H1 (cell line): Measurements from ENCODE around the gene NUSAP1. TPM values are rescaled to one million over a fixed set of nuclear protein-coding genes. Genes with fewer than 3 reads are reported as not detected.

Experiments
- CTCF ChIA-PET: fragments of 300-600 bp; sonication (Branson Sonifier 250); formaldehyde crosslinking; loops from one replicate; lab custom pipeline; 2021; ENCODE audit not compliant: partially characterized antibody; lab: Charles Lee
- POLR2A ChIA-PET: fragments of 300-600 bp; sonication (Branson Sonifier 250); formaldehyde crosslinking; loops from one replicate; lab custom pipeline; 2021; ENCODE audit warnings: inconsistent platforms; ENCODE audit not compliant: partially characterized antibody; lab: Charles Lee
- DNase-seq, 2 experiments: peaks; one replicate each; pipeline versions ENCODE4 v3.0.0 to v3.0.0-alpha.2; 2010 to 2022; ENCODE audit warnings: low spot score in 2 of 2, low read depth in 1 of 2, mixed read lengths in 1 of 2
- FAIRE-seq: peaks from 2 replicates; lab custom pipeline; 2011; peaks lifted over from hg19 to GRCh38; lab: Jason Lieb, UNC
- H2AFZ ChIP-seq: 2 replicates; pipeline ENCODE4 v1.8.1; 2012; ENCODE audit warnings: low read length, inconsistent platforms
- H2AK5ac ChIP-seq: 2 replicates; pipeline ENCODE4 v1.6.1; 2013; ENCODE audit warnings: low read depth, low read length
- H2BK120ac ChIP-seq: replicated peaks from 2 replicates; pipeline ENCODE3; 2013; ENCODE audit warnings: low read depth, low read length, inconsistent platforms
- H2BK12ac ChIP-seq: 2 replicates; pipeline ENCODE4 v1.6.1; 2013; ENCODE audit warnings: low read depth, low read length
- H2BK15ac ChIP-seq: 2 replicates; pipeline ENCODE4 v1.6.1; 2013; ENCODE audit warnings: low read length
- H2BK20ac ChIP-seq: 2 replicates; pipeline ENCODE4 v1.6.1; 2013; ENCODE audit warnings: low read length
- H2BK5ac ChIP-seq: 2 replicates; pipeline ENCODE4 v1.6.1; 2013; ENCODE audit warnings: low read depth, low read length
- H3K14ac ChIP-seq: 2 replicates; pipeline ENCODE4 v1.6.1; 2013; ENCODE audit warnings: inconsistent platforms; ENCODE audit not compliant: insufficient read length
- H3K18ac ChIP-seq: 2 replicates; pipeline ENCODE4 v1.6.1; 2013; ENCODE audit warnings: low read length; ENCODE audit errors: extremely low read depth
- H3K23ac ChIP-seq: 2 replicates; pipeline ENCODE4 v1.6.1; 2013; ENCODE audit warnings: inconsistent platforms; ENCODE audit not compliant: insufficient read length
- H3K23me2 ChIP-seq: 2 replicates; pipeline ENCODE4 v1.6.1; 2013; ENCODE audit warnings: low read depth, low read length
- H3K27ac ChIP-seq: 2 replicates; pipeline ENCODE4 v1.6.1; 2011; ENCODE audit warnings: low read depth, low read length, inconsistent platforms
- H3K27me3 ChIP-seq, 4 experiments: replicated peaks in 1 of 4; 1 replicate in 1 of 4; 2 replicates in 3 of 4; pipeline versions ENCODE4 v1.6.1 to v1.8.1; 2011 to 2013; ENCODE audit warnings: low read length in 3 of 4, mild to moderate bottlenecking in 3 of 4, inconsistent platforms in 2 of 4, mixed read lengths in 2 of 4, moderate library complexity in 1 of 4; ENCODE audit not compliant: control insufficient read depth in 3 of 4, insufficient read depth in 3 of 4; ENCODE audit errors: extremely low read depth in 1 of 4
- H3K36me3 ChIP-seq, 4 experiments: 2 replicates each; pipeline versions ENCODE4 v1.6.1 to v1.8.1; 2011 to 2013; ENCODE audit warnings: mild to moderate bottlenecking in 4 of 4, low read length in 3 of 4, moderate library complexity in 2 of 4, control low read depth in 1 of 4, inconsistent platforms in 1 of 4; ENCODE audit not compliant: insufficient read depth in 4 of 4, control insufficient read depth in 2 of 4
- H3K4ac ChIP-seq: replicated peaks from 2 replicates; pipeline ENCODE3; 2013; ENCODE audit warnings: low read length, low read depth, mixed read lengths, inconsistent platforms; ENCODE audit not compliant: insufficient read length
- H3K4me1 ChIP-seq, 4 experiments: replicated peaks in 1 of 4; 1 replicate in 1 of 4; 2 replicates in 3 of 4; pipeline versions ENCODE4 v1.6.1 to v1.8.1; 2011 to 2013; ENCODE audit warnings: low read length in 3 of 4, inconsistent platforms in 2 of 4, mixed read lengths in 1 of 4; ENCODE audit not compliant: insufficient read depth in 4 of 4, control insufficient read depth in 3 of 4
- H3K4me2 ChIP-seq, 2 experiments: 2 replicates each; pipeline versions ENCODE4 v1.6.1 to v1.8.1; 2011 to 2013; ENCODE audit warnings: low read depth in 2 of 2, low read length in 2 of 2, control low read depth in 1 of 2, inconsistent platforms in 1 of 2, mild to moderate bottlenecking in 1 of 2; ENCODE audit not compliant: insufficient read depth in 1 of 2
- H3K4me3 ChIP-seq, 4 experiments: fragments of 200-600, 300-600 bp in 1 of 4; sonication (generic), shearing (Covaris generic), sonication (Bioruptor Twin) in 1 of 4; 2 replicates each; pipeline versions ENCODE4 v1.5.1 to v1.8.1; 2011 to 2016; ENCODE audit warnings: low read length in 4 of 4, low read depth in 3 of 4, control low read depth in 2 of 4, inconsistent platforms in 2 of 4, mild to moderate bottlenecking in 2 of 4, mixed read lengths in 1 of 4, moderate library complexity in 1 of 4; ENCODE audit not compliant: insufficient read depth in 2 of 4; ENCODE audit errors: extremely low read depth in 1 of 4
- H3K56ac ChIP-seq: replicated peaks from 2 replicates; pipeline ENCODE3; 2013; ENCODE audit warnings: low read depth, mild to moderate bottlenecking, mixed read lengths, low read length, inconsistent platforms; ENCODE audit not compliant: insufficient read length
- H3K79me1 ChIP-seq: 2 replicates; pipeline ENCODE4 v1.6.1; 2013; ENCODE audit warnings: low read depth, low read length, control low read depth
- H3K79me2 ChIP-seq, 2 experiments: 2 replicates each; pipeline versions ENCODE4 v1.6.1 to v1.8.1; 2012 to 2013; ENCODE audit warnings: low read length in 2 of 2, mild to moderate bottlenecking in 2 of 2, inconsistent platforms in 1 of 2; ENCODE audit not compliant: insufficient read depth in 2 of 2, control insufficient read depth in 1 of 2
- H3K9ac ChIP-seq, 4 experiments: replicated peaks in 1 of 4; 1 replicate in 1 of 4; 2 replicates in 3 of 4; pipeline versions ENCODE4 v1.6.1 to v1.8.1; 2011 to 2013; ENCODE audit warnings: low read depth in 3 of 4, low read length in 3 of 4, control low read depth in 2 of 4, mild to moderate bottlenecking in 2 of 4, moderate library complexity in 2 of 4, inconsistent platforms in 1 of 4; ENCODE audit errors: extremely low read depth in 1 of 4
- H3K9me3 ChIP-seq, 2 experiments: 2 replicates each; pipeline versions ENCODE4 v1.6.1 to v1.8.1; 2012 to 2013; ENCODE audit warnings: mild to moderate bottlenecking in 2 of 2, moderate library complexity in 2 of 2, control low read depth in 1 of 2, inconsistent platforms in 1 of 2, low read depth in 1 of 2, low read length in 1 of 2, mixed read lengths in 1 of 2; ENCODE audit not compliant: insufficient read depth in 2 of 2
- H4K20me1 ChIP-seq, 2 experiments: replicated peaks in 1 of 2; 2 replicates each; pipeline versions ENCODE3 to v1.8.1; 2011 to 2013; ENCODE audit warnings: inconsistent platforms in 2 of 2, low read length in 2 of 2, mild to moderate bottlenecking in 1 of 2; ENCODE audit not compliant: insufficient read depth in 2 of 2, control insufficient read depth in 1 of 2
- H4K5ac ChIP-seq: 2 replicates; pipeline ENCODE4 v1.6.1; 2013; ENCODE audit warnings: low read length, low read depth, mixed read lengths, inconsistent platforms; ENCODE audit not compliant: insufficient read length
- H4K8ac ChIP-seq: 2 replicates; pipeline ENCODE4 v1.8.0; 2013; ENCODE audit warnings: mild to moderate bottlenecking, moderate library complexity, low read length, inconsistent platforms; ENCODE audit not compliant: insufficient read depth; ENCODE audit errors: extremely low read depth
- H4K91ac ChIP-seq: replicated peaks from 2 replicates; pipeline ENCODE3; 2013; ENCODE audit warnings: low read length, mixed read lengths, inconsistent platforms; ENCODE audit not compliant: insufficient read length
- ASH2L ChIP-seq: fragments of 200-600, 300-600 bp; sonication (generic); IDR thresholded peaks from one replicate; pipeline ENCODE4 v1.7.1; 2017; ENCODE audit warnings: low read length
- CHD2 ChIP-seq: IDR thresholded peaks from 2 replicates; pipeline ENCODE4 v1.6.1; 2012; ENCODE audit warnings: low read length, improper control_type of control experiment
- EP300 ChIP-seq, 2 experiments: IDR thresholded peaks; 1 replicate in 1 of 2; 2 replicates in 1 of 2; pipeline ENCODE4 v1.6.1; 2011 to 2012; ENCODE audit warnings: low read depth in 2 of 2, low read length in 2 of 2, mild to moderate bottlenecking in 2 of 2, borderline replicate concordance in 1 of 2, inconsistent platforms in 1 of 2, moderate library complexity in 1 of 2
- GTF2F1 ChIP-seq: IDR thresholded peaks from 2 replicates; pipeline ENCODE4 v1.6.1; 2012; ENCODE audit warnings: low read depth, low read length, improper control_type of control experiment, borderline replicate concordance
- HDAC2 ChIP-seq, 2 experiments: fragments of 300-600 bp in 1 of 2; sonication (generic) in 1 of 2; IDR thresholded peaks; 2 replicates each; pipeline ENCODE4 v1.6.1; 2011 to 2012; ENCODE audit warnings: low read depth in 2 of 2, low read length in 2 of 2, mild to moderate bottlenecking in 2 of 2, moderate library complexity in 2 of 2, borderline replicate concordance in 1 of 2, inconsistent platforms in 1 of 2
- POLR2A ChIP-seq, 2 experiments: IDR thresholded peaks; 1 replicate in 1 of 2; 2 replicates in 1 of 2; pipeline ENCODE4 v1.6.1; 2011; ENCODE audit warnings: low read depth in 2 of 2, low read length in 2 of 2, mild to moderate bottlenecking in 2 of 2; ENCODE audit errors: control extremely low read depth in 1 of 2
- POLR2AphosphoS5 ChIP-seq: IDR thresholded peaks from 2 replicates; pipeline ENCODE4 v1.6.1; 2011; ENCODE audit warnings: low read depth, low read length
- POU5F1 ChIP-seq: IDR thresholded peaks from 2 replicates; pipeline ENCODE4 v1.6.1; 2011; ENCODE audit warnings: low read depth, mild to moderate bottlenecking, low read length, moderate library complexity
- RXRA ChIP-seq: IDR thresholded peaks from 2 replicates; pipeline ENCODE4 v1.6.1; 2011; ENCODE audit warnings: low read depth, mild to moderate bottlenecking, low read length, moderate library complexity; ENCODE audit not compliant: insufficient read depth
- SIN3A ChIP-seq, 2 experiments: IDR thresholded peaks in 1 of 2; conservative IDR thresholded peaks in 1 of 2; 2 replicates each; pipeline ENCODE4 v1.6.1; 2011 to 2012; ENCODE audit warnings: low read length in 2 of 2, improper control_type of control experiment in 1 of 2, low read depth in 1 of 2, mild to moderate bottlenecking in 1 of 2
- SRF ChIP-seq: IDR thresholded peaks from 2 replicates; pipeline ENCODE4 v1.6.1; 2011; ENCODE audit warnings: mild to moderate bottlenecking, low read depth, low read length, moderate library complexity
- TAF7 ChIP-seq: optimal IDR thresholded peaks from 2 replicates; pipeline ENCODE3; 2011; ENCODE audit warnings: low read depth, mild to moderate bottlenecking, inconsistent platforms, low read length, moderate library complexity, borderline replicate concordance
- TEAD4 ChIP-seq: IDR thresholded peaks from 2 replicates; pipeline ENCODE4 v1.6.1; 2012; ENCODE audit warnings: low read depth, low read length, inconsistent platforms, mixed read lengths
- WGBS, 2 experiments: shearing (Covaris generic) in 1 of 2; methylation state at CpG; one replicate each; pipeline versions ENCODE4 v1.1.6 to v1.1.7; 2013 to 2015; ENCODE audit warnings: low lambda C conversion rate in 2 of 2, mixed read lengths in 2 of 2, inconsistent platforms in 1 of 2, low coverage in 1 of 2, missing lambda C conversion rate in 1 of 2; ENCODE audit not compliant: insufficient replicate concordance in 2 of 2, insufficient coverage in 1 of 2, insufficient read length in 1 of 2; ENCODE audit errors: extremely low coverage in 1 of 2, missing lambda C conversion rate in 1 of 2; 5-methylcytosine and 5-hydroxymethylcytosine counted together
- polyA plus RNA-seq, 7 experiments: library from polyadenylated mRNA; depleted of rRNA in 3 of 7; stranded (reverse) in 5 of 7; unstranded in 2 of 7; fragments of >200 nt in 5 of 7; fragments of 200-250 nt in 2 of 7; gene quantifications; 1 replicate in 5 of 7; 2 replicates in 1 of 7; 4 replicates in 1 of 7; pipeline versions ENCODE4 v1.2.1 to v1.2.3, GENCODE V29; 2011 to 2013; ENCODE audit warnings: missing spikeins in 2 of 7, mixed read lengths in 2 of 7
- total RNA-seq: library from RNA; stranded (reverse); fragmentation: NEBNext Ultra II Directional; extraction: Animal tissue kit (Norgen Biotek cat#: 25700); gene quantifications from 2 replicates; pipeline ENCODE4 v1.2.1, GENCODE V29; 2021
- TF ChIP-seq, protein P1 (sequence below): IDR thresholded peaks from 2 replicates; pipeline ENCODE4 v1.6.1; 2011; ENCODE audit warnings: low read depth, mild to moderate bottlenecking, low read length; ENCODE audit not compliant: insufficient read depth

The NUSAP1 gene
- total and polyA plus RNA-seq, 2 of the 8 experiments (the other 6 are each of a cell fraction or from before 2014, with no cell fraction given): 60.8 to 144 TPM

DNA sequence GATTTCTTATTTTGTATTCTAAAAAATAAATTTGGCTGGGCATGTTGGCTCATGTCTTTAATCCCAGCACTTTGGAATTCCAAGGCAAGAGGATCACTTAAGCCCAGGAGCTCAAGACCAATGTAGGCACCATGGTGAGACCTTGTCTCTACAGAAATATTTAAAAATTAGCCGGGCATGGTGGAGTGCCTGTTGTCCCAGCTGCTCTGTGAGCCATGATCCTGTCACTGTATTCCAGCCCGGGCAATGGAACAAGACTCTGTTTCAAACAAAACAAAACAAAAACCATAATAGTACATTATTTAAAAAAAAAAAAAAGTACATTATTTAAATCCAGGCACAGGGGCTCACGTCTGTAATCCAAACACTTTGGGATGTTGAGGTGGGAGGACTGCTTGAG is 78.8 kb downstream of the NUSAP1 start:
- Histone ChIP-seq H3K79me2 (peaks cover 0 to 8% of the 10 kb centered on the region in 2 experiments; a peak in 1 of 4 replicates), H4K91ac (no peak overlapping the region), H3K36me3 (no peaks in the 10 kb centered on the region), H2BK15ac (no peak overlapping the region), H2BK20ac (no peak overlapping the region), H3K27me3 (no peaks in the 10 kb centered on the region), H3K79me1 (no peaks in the 10 kb centered on the region), H3K27ac (no peak overlapping the region), H3K4me3 (no peak overlapping the region), H2AK5ac (no peak overlapping the region), H3K4ac (no peak overlapping the region), H4K8ac (no peak overlapping the region), H2BK5ac (no peak overlapping the region), H2AFZ (no peak overlapping the region), H4K20me1 (peaks cover 0 to 2% of the 10 kb centered on the region in 2 experiments), H3K14ac (no peak overlapping the region), H2BK12ac (no peak overlapping the region), H4K5ac (no peak overlapping the region), H3K23ac (no peak overlapping the region), H3K9ac (no peak overlapping the region), H3K18ac (no peak overlapping the region), H3K23me2 (peaks cover 6% of the 10 kb centered on the region; the same call in 1 of the 2 replicates), H3K4me1 (no peaks in the 10 kb centered on the region), H3K9me3 (no peaks in the 10 kb centered on the region), H3K56ac (no peak overlapping the region), H3K4me2 (no peak overlapping the region), H2BK120ac (no peak overlapping the region)
- FAIRE-seq (no peak), DNase-seq (no peak)
- ChIA-PET POLR2A (interaction anchor here (1.0 kb wide), 1 partner anchor 10 kb away, joined by 3 read pairs; no protein-coding TSS in a partner anchor), CTCF (no interaction called here)
- 96% methylated on average over 3 of the region's 3 CpGs; no CpG with 5 or more reads in 1 of the 2 experiments for WGBS, 2 experiments
- TF ChIP-seq ASH2L: no peak
- no peak for TF ChIP-seq POU5F1
- no peak for TF ChIP-seq SRF
- TF ChIP-seq TEAD4: no peak
- no peak for TF ChIP-seq SIN3A (conservative IDR thresholded peaks at IDR 0.05 in 1 of 2, IDR thresholded peaks at IDR 0.05 in 1 of 2; ENCODE audit: low read depth in 1 of 2, low read length in 2 of 2)
- TF ChIP-seq HDAC2 (IDR thresholded peaks at IDR 0.05; ENCODE audit: borderline replicate concordance in 1 of 2, low read depth in 2 of 2, low read length in 2 of 2): no peak
- no peak for TF ChIP-seq GTF2F1
- no peak for TF ChIP-seq POLR2AphosphoS5
- no peak for TF ChIP-seq RXRA
- TF ChIP-seq, protein P1, sequence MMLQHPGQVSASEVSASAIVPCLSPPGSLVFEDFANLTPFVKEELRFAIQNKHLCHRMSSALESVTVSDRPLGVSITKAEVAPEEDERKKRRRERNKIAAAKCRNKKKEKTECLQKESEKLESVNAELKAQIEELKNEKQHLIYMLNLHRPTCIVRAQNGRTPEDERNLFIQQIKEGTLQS: no peak
- no peak for TF ChIP-seq TAF7
- no peak for TF ChIP-seq CHD2
- TF ChIP-seq EP300 (IDR thresholded peaks at IDR 0.05; ENCODE audit: borderline replicate concordance in 1 of 2, low read depth in 2 of 2, low read length in 2 of 2): no peak
- TF ChIP-seq POLR2A (IDR thresholded peaks at IDR 0.05; ENCODE audit: control extremely low read depth in 1 of 2, low read depth in 2 of 2, low read length in 2 of 2): no peak
